ENCODE measurements around the gene MLPH.
"Not testable (repeated sequence)": the region's sequence is repeated elsewhere in the genome, so short reads cannot be mapped to it uniquely, and the experiment has no call there.

MLPH gene

DNA sequence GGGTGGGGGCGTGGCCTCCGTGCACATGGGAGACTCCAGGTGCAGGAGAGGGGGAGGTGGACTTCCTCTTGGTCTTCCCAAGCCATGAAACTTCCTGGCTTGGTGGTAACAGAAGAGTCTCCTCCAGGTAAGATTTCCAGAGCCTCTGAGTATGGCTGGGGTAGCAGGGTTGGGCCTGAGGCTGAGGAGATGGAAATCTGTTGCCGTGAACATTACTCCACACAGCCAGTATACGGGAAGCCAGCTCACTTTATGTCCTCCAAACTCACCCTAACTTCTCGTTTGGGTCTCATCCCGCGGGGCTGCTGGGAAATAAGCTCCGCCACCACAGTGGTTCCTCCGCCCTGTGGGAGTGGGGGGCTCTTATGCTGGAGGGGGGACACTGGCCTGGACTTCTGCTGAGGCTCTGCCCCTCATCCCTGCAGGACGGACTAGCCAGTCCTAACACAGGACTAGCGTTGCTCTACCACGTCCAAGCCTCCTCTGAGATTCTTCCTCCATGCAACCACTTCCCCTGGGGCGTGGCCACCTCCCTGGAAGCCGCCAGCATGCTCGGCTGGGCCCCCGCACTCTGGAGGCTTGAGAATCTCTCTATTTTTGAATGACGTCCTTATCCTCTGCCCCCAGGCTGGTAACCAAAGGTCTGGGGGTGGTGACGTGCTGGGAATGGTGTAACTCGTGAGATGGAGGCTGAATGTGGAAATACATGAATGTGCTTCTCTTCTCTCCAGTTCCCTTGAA lies 104.3 kb downstream of the MLPH start:
- Histone ChIP-seq H3K4me3 (ENCODE audit: insufficient read depth, low read depth, low read length, poor library complexity, severe bottlenecking) (no peak overlapping the region), H3K9me3 (ENCODE audit: control insufficient read depth, low read length) (no peaks in the 10 kb centered on the region), H3K4me1 (ENCODE audit: control insufficient read depth, insufficient read depth, low read length, poor library complexity, severe bottlenecking) (peaks cover 8% of the 10 kb centered on the region), H3K36me3 (ENCODE audit: control insufficient read depth, insufficient read depth, low read length) (no peaks in the 10 kb centered on the region), H3K27ac (ENCODE audit: insufficient read depth, low read length, poor library complexity, severe bottlenecking) (no peak overlapping the region), H3K27me3 (replicated peaks; ENCODE audit: control insufficient read depth, insufficient read depth, low read length, poor library complexity, severe bottlenecking) (no peaks in the 10 kb centered on the region)
- DNase-seq = no peak

DNA sequence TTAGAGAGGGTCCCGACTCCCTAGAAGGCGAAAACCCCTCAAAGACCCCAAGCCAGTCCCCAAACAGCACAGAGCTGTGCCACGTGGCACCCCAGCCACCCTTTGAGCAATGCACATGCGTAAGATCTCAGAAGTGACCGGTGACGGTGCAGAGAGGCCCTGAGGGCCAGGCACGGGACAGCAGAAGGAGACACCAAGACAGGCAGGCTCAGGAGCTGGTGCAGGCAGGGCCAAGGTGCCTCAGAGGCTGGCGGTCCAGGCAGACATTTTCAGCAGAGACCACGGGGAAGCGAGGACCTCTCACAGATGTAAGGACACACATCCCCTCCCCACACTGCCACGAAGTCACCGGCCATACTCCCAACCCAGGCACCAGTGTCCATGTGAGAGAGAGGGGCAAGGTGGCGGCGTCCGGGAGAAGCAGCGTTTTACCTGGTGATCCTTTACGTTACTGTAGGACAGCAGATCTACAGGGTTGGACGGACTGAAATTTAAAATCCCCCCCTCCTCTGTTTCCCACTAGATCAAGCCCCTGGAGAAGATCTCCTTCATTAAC lies 105.5 kb downstream of the MLPH start:
- Histone ChIP-seq H3K9me3 (ENCODE audit: control insufficient read depth, low read length) (no peaks in the 10 kb centered on the region), H3K36me3 (ENCODE audit: control insufficient read depth, insufficient read depth, low read length) (no peaks in the 10 kb centered on the region), H3K27me3 (replicated peaks; ENCODE audit: control insufficient read depth, insufficient read depth, low read length, poor library complexity, severe bottlenecking) (no peaks in the 10 kb centered on the region), H3K4me1 (ENCODE audit: control insufficient read depth, insufficient read depth, low read length, poor library complexity, severe bottlenecking) (peaks cover 8% of the 10 kb centered on the region), H3K4me3 (ENCODE audit: insufficient read depth, low read depth, low read length, poor library complexity, severe bottlenecking) (no peak overlapping the region), H3K27ac (ENCODE audit: insufficient read depth, low read length, poor library complexity, severe bottlenecking) (no peak overlapping the region)
- no peak for DNase-seq

DNA sequence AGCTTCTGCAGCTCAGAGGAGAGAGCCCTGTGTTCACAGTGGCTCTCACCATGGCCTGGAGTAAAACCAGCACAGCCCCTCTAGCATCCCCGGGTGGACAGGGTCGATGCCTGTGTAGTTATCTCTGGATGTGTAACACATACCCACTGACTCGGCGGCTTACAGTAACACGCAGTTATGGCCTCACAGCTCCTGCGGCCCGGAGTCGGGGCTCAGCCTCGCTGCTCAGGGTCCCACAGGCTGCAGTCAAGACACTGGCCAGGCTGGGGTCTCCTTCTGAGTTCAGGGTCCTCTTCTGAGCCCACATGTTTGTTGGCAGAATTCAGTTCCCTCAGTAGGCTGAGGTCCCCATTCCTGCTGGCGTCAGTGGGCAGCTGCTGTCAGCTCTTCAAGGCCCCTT lies 106.0 kb downstream of the MLPH start:
- no peaks in the 10 kb centered on the region for H3K36me3 ChIP-seq (ENCODE audit: control insufficient read depth, insufficient read depth, low read length)
- H3K27ac ChIP-seq (ENCODE audit: insufficient read depth, low read length, poor library complexity, severe bottlenecking) = no peak overlapping the region
- H3K9me3 ChIP-seq (ENCODE audit: control insufficient read depth, low read length) = no peaks in the 10 kb centered on the region
- H3K4me3 ChIP-seq (ENCODE audit: insufficient read depth, low read depth, low read length, poor library complexity, severe bottlenecking) = no peak overlapping the region
- H3K27me3 ChIP-seq (replicated peaks; ENCODE audit: control insufficient read depth, insufficient read depth, low read length, poor library complexity, severe bottlenecking) = no peaks in the 10 kb centered on the region
- DNase-seq = no peak
- peaks cover 8% of the 10 kb centered on the region for H3K4me1 ChIP-seq (ENCODE audit: control insufficient read depth, insufficient read depth, low read length, poor library complexity, severe bottlenecking)

DNA sequence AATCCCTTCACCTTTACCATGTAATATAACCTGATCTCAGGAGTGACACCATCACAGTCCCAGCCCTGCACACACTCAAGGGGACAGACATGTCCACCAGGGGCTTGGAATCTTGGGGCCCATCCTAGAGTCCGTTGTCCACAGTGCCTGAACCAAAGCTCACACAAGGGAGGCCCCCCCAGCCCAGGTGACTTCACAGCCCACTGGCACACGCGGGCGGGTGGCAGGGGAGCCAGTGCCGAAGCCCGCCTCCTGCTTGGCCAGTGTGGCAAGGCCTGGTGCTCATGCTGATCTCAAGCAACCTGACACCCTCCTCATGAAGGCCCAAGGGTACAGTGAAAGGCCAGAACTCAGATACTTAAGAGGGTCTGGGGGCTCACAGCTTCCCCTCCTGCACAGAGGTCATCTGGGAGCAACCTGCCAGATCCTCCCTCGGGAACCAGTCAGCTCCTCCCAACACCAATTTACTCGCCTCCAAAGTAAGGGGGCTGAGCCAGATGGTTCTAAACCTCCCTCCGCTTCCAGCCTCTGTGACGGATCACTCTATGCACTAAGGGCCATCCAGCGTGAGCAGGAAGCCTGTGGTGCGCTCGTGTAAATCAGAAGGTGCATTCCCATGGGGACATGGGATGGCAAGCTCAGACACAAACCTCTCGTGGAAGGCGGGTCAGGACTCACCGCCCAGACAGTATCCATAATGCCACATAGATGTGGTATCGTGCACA lies 106.7 kb downstream of the MLPH start:
- H3K4me1 ChIP-seq (ENCODE audit: control insufficient read depth, insufficient read depth, low read length, poor library complexity, severe bottlenecking) = peaks cover 8% of the 10 kb centered on the region
- no peak overlapping the region for H3K27ac ChIP-seq (ENCODE audit: insufficient read depth, low read length, poor library complexity, severe bottlenecking)
- no peaks in the 10 kb centered on the region for H3K9me3 ChIP-seq (ENCODE audit: control insufficient read depth, low read length)
- no peak overlapping the region for H3K4me3 ChIP-seq (ENCODE audit: insufficient read depth, low read depth, low read length, poor library complexity, severe bottlenecking)
- no peaks in the 10 kb centered on the region for H3K27me3 ChIP-seq (replicated peaks; ENCODE audit: control insufficient read depth, insufficient read depth, low read length, poor library complexity, severe bottlenecking)
- no peaks in the 10 kb centered on the region for H3K36me3 ChIP-seq (ENCODE audit: control insufficient read depth, insufficient read depth, low read length)
- DNase-seq = no peak

DNA sequence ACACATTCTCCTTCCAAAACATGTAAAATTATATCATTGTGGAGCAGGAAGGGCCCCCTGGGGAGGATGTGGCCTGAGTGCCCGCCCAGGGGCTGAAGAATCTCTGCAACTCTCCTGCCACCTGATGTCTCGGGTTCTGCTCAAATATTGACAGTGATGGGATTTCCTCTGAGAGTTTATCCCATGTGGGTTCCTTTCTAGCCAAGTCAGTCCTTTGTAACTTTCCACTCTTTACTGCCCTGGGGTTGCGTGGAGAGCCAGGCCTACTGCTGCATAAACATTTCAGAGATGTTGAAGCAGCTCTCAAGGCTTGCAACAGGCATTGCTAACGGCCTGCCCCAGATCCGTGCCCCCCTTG lies 107.4 kb downstream of the MLPH start:
- no peak for DNase-seq
- Histone ChIP-seq H3K4me1 (ENCODE audit: control insufficient read depth, insufficient read depth, low read length, poor library complexity, severe bottlenecking) (peaks cover 8% of the 10 kb centered on the region), H3K9me3 (ENCODE audit: control insufficient read depth, low read length) (no peaks in the 10 kb centered on the region), H3K36me3 (ENCODE audit: control insufficient read depth, insufficient read depth, low read length) (no peaks in the 10 kb centered on the region), H3K27ac (ENCODE audit: insufficient read depth, low read length, poor library complexity, severe bottlenecking) (no peak overlapping the region), H3K27me3 (replicated peaks; ENCODE audit: control insufficient read depth, insufficient read depth, low read length, poor library complexity, severe bottlenecking) (no peaks in the 10 kb centered on the region), H3K4me3 (ENCODE audit: insufficient read depth, low read depth, low read length, poor library complexity, severe bottlenecking) (no peak overlapping the region)

DNA sequence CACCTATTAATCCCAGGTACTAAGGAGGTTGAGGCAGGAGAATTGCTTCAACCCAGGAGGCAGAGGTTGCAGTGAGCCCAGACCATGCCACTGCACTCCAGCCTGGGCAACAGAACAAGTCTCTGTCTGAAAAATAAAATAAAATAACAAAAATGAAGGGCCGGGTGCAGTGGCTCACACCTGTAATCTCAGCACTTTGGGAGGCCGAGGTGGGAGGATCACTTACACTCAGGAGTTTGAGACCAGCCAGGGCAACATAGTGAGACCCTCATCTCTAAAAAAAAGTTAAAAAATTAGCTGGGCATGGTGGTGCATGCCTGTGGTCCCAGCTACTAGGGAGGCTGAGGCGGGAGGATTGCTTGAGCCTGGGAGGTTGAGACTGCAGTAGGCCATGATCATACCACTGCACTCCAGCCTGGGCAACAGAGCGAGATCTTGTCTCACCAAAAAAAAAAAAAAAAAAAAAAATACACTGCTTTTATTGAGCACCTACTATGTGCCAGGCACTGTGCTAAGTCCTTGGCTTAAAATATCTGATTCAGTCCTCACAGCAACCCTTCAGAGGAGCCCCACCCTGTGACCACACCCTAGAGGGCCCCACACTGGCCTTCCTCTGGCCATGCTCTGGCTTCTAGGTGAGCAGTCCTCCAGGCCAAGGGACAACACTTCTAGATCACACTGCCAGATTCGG lies 108.9 kb downstream of the MLPH start:
- not testable (repeated sequence) for H3K4me1 ChIP-seq (ENCODE audit: control insufficient read depth, insufficient read depth, low read length, poor library complexity, severe bottlenecking); H3K9me3 ChIP-seq (ENCODE audit: control insufficient read depth, low read length); DNase-seq; H3K36me3 ChIP-seq (ENCODE audit: control insufficient read depth, insufficient read depth, low read length); H3K27ac ChIP-seq (ENCODE audit: insufficient read depth, low read length, poor library complexity, severe bottlenecking); H3K27me3 ChIP-seq (replicated peaks; ENCODE audit: control insufficient read depth, insufficient read depth, low read length, poor library complexity, severe bottlenecking); H3K4me3 ChIP-seq (ENCODE audit: insufficient read depth, low read depth, low read length, poor library complexity, severe bottlenecking)

DNA sequence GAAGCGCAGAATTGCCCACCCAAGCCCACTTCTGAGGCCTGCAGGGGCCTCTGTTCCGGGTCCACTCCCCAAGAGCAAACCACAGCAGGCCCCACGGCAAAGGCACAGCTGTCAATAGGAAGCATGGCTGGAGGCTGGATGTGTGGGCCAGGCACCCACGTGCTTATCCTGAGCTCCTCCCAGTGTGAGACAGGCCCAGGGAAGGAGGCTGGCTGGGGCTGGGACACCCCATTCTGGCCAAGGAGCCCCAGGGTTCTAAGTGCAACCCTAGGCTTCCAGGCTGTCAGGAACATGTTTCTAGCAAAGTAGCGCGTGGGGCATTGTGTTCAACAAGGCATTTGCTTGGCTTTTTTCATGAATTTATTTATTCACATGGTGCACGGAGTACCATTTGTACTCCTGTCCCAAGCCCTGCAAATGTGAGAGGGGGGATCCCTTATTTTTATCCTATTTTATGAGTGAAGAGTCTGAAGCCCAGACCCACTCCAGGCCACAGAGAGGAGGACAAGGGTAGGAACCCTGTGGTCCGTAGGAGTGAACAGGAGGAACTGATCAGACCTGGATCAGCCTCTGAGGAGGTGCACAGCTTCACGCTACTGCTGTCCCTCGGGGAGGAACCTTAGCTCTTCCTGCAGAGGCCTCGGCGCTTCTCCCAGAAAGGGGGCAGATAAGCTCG lies 109.6 kb downstream of the MLPH start:
- Histone ChIP-seq H3K36me3 (ENCODE audit: control insufficient read depth, insufficient read depth, low read length) (no peaks in the 10 kb centered on the region), H3K4me1 (ENCODE audit: control insufficient read depth, insufficient read depth, low read length, poor library complexity, severe bottlenecking) (peaks cover under 1% of the 10 kb centered on the region), H3K9me3 (ENCODE audit: control insufficient read depth, low read length) (no peaks in the 10 kb centered on the region), H3K27me3 (replicated peaks; ENCODE audit: control insufficient read depth, insufficient read depth, low read length, poor library complexity, severe bottlenecking) (no peaks in the 10 kb centered on the region), H3K27ac (ENCODE audit: insufficient read depth, low read length, poor library complexity, severe bottlenecking) (no peak overlapping the region), H3K4me3 (ENCODE audit: insufficient read depth, low read depth, low read length, poor library complexity, severe bottlenecking) (no peak overlapping the region)
- DNase-seq = no peak

DNA sequence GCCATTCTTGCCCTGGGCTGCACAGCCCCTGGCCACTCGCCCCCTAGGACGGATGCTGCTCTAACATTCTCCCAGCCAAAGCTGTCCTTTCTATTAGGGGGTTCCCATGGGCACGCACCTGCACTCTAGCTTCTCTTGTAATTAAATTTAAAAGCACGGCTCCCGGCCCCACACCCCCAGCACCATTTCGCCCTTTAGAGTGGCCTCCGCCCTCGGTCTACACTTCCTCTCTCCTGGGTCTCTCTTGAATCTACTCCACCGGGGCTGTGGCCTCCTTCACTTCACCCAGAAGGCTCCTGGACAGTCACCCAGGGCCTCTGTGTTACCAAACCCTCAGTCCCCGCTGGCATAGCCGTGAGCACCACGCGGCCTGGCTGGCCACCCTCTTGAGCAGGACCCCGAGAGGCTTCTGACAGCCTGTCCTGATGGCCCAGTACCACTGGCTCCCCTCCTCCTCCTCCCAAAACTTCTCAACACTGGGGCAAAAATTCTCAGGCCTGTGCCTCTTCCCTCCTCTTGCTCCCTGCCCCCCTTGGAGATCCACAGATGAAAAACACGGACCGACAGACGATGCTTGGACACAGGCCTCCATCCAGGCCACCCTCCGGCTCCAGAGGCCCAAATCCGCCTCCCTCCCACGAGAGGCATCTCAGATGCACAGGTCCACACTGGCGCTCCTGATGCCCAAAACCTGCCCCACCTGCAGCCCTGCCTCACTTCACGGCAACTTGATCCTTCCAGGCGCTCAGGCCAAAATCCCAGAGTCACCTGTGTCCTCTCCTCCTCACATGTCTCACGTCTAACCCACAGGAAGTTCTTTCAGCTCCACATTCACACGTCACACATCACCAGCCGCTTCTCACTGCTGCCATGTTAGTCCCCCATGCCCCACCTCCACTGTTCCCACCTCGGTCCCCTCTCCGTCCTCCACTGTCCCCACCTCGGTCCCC lies 110.4 kb downstream of the MLPH start:
- Histone ChIP-seq H3K9me3 (ENCODE audit: control insufficient read depth, low read length) (no peaks in the 10 kb centered on the region), H3K4me3 (ENCODE audit: insufficient read depth, low read depth, low read length, poor library complexity, severe bottlenecking) (no peak overlapping the region), H3K27ac (ENCODE audit: insufficient read depth, low read length, poor library complexity, severe bottlenecking) (no peak overlapping the region), H3K4me1 (ENCODE audit: control insufficient read depth, insufficient read depth, low read length, poor library complexity, severe bottlenecking) (no peaks in the 10 kb centered on the region), H3K27me3 (replicated peaks; ENCODE audit: control insufficient read depth, insufficient read depth, low read length, poor library complexity, severe bottlenecking) (no peaks in the 10 kb centered on the region), H3K36me3 (ENCODE audit: control insufficient read depth, insufficient read depth, low read length) (no peaks in the 10 kb centered on the region)
- no peak for DNase-seq
